ENCODE measurements around the gene ZNF324.

The ZNF324 gene

DNA sequence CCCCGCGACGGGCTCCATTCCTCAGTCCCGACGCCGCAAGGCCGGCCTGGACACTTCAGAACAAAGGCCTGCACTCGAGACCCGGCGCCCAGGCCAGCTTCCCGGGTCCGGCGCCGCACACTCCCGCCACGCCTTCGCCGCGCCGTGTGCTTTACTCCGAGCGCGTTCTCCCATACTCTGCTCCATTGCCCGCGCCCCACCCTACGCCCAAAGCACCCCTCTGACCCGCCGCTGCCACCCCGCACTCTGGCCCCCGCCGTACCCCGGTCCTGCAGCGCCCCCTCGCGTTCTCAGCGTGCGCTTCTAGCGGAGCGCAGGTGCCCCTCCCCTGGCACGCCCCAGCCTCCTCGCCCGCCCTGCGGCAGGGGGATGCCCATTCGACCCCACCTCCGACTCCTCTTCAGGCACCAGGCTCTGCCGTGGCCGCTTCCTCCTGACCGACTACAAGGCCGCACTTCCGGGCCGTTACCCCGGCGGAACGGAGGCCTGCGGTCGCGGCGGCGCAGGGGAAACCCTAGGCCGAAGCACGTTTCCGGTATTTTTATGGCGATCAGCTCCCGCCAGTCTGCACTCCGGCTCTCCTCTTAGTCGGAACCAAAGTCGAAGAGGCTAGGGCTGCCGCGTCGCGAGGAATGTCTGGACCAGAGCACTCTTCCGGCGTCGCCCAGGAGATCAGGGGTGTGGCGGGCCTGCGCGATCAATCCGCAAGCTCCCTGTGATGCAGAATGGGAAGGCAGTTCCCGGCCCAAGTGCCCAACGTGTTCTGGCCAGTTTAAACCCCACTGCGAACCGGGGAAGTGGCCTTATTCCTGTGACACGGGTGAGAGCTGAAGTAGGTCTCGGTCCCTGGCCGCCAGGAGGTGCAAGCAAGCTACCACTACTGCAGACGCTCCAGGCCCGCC, 52.7 kb downstream of the ZNF324 start, which contains the start of gene ZBTB45:
TSS of gene ZBTB45 (minus strand) at position 456 of the 902 bp plus-strand sequence. CDS start 2,137 bp downstream, outside the sequence.
- no peaks in the 10 kb centered on the region for H3K27me3 ChIP-seq
- peak; percentile 91 to 96 for DNase-seq
- H3K4me1 ChIP-seq: peaks cover 16 to 49% (median 33%) of the 10 kb centered on the region in 4 donors
- no peaks in the 10 kb centered on the region for H3K9me3 ChIP-seq
- H3K27ac ChIP-seq: peak within 1 kb of the TSS; percentile 97 to 98
- H3K4me3 ChIP-seq: peak within 1 kb of the TSS; percentile 89 to 95
- peak; percentile 75 to 77 for TF ChIP-seq CTCF (IDR thresholded peaks at IDR 0.05)
- intact Hi-C loops (cut with DNase I; ENCODE audit: low total_unique reads): loop anchor here (5.0 kb wide), 1 partner anchor 42 kb away; the partner anchor contains the start of gene ZNF446
- peaks cover 15 to 25% (median 17%) of the 10 kb centered on the region in 3 donors for H3K36me3 ChIP-seq

- DNase-seq: no peak
- H3K4me3 ChIP-seq: peak overlapping the region; percentile 89 to 95
- H3K27ac ChIP-seq: peak overlapping the region; percentile 97 to 98
- H3K27me3 ChIP-seq: no peaks in the 10 kb centered on the region
- H3K9me3 ChIP-seq: no peaks in the 10 kb centered on the region
- H3K4me1 ChIP-seq: peaks cover 16 to 45% (median 31%) of the 10 kb centered on the region in 4 donors
- H3K36me3 ChIP-seq: peaks cover 15 to 22% (median 17%) of the 10 kb centered on the region in 3 donors
- TF ChIP-seq CTCF (IDR thresholded peaks at IDR 0.05): no peak
- intact Hi-C loops (cut with DNase I; ENCODE audit: low total_unique reads): no loop called here
These were observed 53.3 kb downstream of the ZNF324 start for GRCh38 chr19:58520257-58520599.

DNA sequence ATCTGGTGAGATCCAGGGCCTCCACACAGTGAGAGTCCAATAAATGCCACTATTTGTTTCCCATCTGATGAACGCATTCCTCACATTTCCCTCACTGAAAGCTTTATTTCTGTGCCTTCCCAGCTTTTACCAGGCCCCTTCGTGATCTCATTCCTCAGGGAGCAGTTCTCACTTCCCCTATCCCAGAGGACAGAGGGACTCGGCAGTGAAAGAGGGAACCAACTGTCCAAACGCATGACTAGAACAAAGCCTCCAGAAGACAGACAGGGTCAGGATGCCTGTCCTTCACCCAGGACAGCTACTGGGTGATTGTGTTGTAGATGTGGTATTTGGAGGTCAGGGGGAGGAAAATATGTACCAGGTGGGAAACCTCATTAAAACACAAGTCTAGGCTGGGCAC, 54.8 kb downstream of the ZNF324 start:
- H3K9me3 ChIP-seq: no peaks in the 10 kb centered on the region
- peaks cover 7 to 8% (median 8%) of the 10 kb centered on the region in 3 donors for H3K36me3 ChIP-seq
- intact Hi-C loops (cut with DNase I; ENCODE audit: low total_unique reads): no loop called here
- H3K4me3 ChIP-seq: no peak overlapping the region
- H3K27ac ChIP-seq: no peak overlapping the region
- DNase-seq: no peak
- peaks cover 16 to 32% (median 26%) of the 10 kb centered on the region in 4 donors for H3K4me1 ChIP-seq
- TF ChIP-seq CTCF (IDR thresholded peaks at IDR 0.05): no peak
- no peaks in the 10 kb centered on the region for H3K27me3 ChIP-seq

- Histone ChIP-seq H3K4me3 (no peak overlapping the region), H3K27me3 (peaks cover 0 to 1% of the 10 kb centered on the region in 2 donors), H3K9me3 (no peaks in the 10 kb centered on the region), H3K27ac (no peak overlapping the region), H3K4me1 (peaks cover 12 to 22% (median 19%) of the 10 kb centered on the region in 4 donors), H3K36me3 (no peaks in the 10 kb centered on the region)
- intact Hi-C loops (cut with DNase I; ENCODE audit: low total_unique reads): no loop called here
- DNase-seq: no peak
- no peak for TF ChIP-seq CTCF (IDR thresholded peaks at IDR 0.05)
These were observed 55.8 kb downstream of the ZNF324 start for GRCh38 chr19:58522709-58523108.
